Stimulated activated naive CD8-positive, alpha-beta T cell treated with anti-CD3 and anti-CD28 coated beads, Interleukin-15, Interleukin-2, amounts not matched to agents 100 U/mL and 50 U/mL, for 24 hours (primary cell): ENCODE measurements around the gene PES1.
"Not testable (repeated sequence)": the region's sequence is repeated elsewhere in the genome, so short reads cannot be mapped to it uniquely, and the experiment has no call there.

Experiments used
- ATAC-seq: fragments of 150-1000 bp; cut with Tn5 transposase; one replicate; pipeline ENCODE4 v1.10.0; 2021
- DNase-seq: peaks from one replicate; pipeline ENCODE4 v3.0.0; 2021

Gene PES1

DNA sequence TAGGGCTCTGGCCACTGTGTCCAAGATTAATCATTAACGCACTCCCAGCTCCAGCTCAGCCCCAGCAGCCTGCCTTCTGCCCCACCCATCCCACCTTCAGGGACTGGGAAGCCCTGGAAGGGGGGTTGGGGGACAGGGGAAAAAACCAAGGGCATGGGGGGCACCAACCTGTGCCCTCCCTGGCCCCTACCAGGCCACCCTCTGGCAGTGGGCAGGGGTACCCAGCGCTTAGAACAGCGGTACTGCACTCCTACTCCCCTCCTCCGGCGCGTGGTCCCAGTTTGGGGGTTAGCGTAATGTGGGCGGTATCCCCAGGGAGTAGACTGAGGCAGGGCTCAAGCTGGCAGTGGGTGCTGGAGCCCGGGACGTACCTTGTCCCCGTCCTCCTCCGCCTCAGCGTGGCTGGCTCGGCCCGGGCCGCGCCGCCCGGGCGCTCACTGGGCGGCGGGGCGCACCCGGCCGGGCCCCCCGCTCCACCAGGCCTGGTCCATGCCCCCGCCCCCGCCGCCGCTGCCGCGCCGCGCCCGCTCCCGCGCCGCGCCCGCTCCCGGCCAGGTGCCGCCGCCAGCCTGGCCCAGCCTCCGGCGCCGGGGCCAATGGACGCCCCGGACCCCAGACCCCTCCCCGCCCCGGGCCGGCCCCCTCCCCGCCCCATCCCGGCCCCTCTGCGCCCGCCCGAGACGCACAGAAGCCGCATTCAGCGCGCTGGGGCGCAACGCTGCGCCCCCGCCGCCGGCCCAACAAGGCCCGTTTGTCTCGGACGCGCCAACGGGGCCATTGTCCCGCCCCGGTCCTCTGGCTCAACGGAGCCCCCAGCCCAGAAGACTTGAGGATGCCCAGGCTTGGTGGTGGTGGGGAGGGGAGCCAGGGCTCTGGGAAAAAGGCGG is 17.4 kb downstream of the PES1 start, which contains the start of gene GAL3ST1:
TSS of gene GAL3ST1 (minus strand) at position 571 of the 887 bp plus-strand sequence. CDS start 17,273 bp downstream, outside the sequence.
- ATAC-seq = peak; percentile 6
- no peak for DNase-seq

DNA sequence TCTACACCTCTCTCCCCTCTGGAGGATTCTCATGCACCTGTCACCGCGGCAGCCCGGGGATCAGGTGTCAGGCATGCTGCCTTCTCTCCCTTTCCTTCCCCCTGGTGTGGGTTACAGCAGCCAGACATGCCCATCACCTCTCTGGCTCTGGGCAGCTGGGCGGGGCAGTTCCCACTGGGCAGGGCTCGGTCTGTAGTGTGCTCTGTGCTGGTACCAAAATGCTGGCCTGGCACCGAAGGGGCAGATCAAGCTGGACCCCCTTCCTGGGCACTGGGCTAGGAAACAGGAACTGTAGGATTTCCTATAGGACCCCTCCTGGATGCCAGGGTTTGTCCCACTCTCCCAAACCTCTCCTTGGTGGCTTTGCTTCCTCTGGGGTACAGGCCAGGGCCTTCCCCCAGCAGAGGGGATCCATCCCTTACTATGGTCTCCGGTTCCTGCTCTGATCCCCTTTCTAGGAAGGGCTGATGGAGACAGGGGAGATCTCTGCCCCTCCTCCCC is 18.1 kb downstream of the PES1 start:
- DNase-seq = no peak
- no peak for ATAC-seq

DNA sequence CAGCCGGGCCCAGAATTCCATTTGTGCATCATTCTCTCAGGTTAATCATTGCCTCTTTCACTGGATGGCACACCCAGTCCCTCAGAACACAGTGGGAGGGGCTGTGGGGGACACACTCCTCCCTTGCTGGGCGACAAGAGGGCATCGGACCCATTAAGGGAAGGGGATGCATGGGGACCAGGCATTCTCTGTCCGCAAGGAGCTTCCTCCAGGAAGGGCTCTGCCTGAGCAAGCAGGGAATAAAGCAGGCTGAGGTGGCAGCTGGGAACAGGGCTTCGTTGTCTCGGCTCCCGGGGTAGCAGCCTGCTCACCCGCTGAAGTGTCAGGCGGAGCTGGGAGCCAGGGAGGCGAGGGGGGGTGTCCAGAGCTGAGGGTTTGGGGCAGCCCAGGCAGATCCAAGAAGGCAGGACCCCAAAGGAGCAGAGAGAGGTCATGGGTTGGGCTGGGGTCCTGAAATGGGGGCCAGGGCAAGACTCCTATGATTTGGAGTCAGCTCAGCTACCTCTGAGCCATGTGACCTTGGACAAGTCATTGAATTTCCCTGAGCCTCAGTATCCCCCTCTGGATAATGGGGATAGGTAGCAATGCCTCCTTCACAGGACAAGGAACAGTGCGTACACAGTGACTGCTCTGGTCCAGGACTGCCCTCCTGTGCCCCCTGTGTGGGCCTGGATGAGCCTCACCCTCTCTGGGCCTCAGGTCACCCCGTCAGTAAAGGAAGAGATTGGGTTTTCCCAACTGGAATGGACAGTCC is 18.7 kb downstream of the PES1 start:
- no peak for ATAC-seq

DNA sequence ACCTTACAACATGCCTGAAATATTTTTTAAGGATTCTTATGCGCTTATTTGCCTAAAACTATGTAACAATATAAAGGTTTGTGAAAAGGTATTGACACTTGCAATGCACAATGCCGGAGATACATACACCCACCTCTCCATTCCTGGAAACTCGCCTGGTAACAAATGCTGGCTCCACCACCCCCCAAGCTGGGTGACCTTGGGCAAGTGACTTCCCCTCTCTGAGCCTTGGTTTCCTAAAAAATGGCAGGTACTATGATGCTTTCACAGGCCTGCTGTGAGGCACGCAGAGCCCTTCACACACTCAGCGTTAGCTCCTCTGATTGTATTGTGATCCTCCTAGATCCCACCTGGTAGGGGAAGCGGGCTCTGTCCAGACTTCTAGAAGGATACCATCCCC is 19.5 kb downstream of the PES1 start:
- ATAC-seq = no peak
- DNase-seq = no peak

More for the DNA sequence above, 18.7 kb downstream of the PES1 start:
- no peak for DNase-seq

DNA sequence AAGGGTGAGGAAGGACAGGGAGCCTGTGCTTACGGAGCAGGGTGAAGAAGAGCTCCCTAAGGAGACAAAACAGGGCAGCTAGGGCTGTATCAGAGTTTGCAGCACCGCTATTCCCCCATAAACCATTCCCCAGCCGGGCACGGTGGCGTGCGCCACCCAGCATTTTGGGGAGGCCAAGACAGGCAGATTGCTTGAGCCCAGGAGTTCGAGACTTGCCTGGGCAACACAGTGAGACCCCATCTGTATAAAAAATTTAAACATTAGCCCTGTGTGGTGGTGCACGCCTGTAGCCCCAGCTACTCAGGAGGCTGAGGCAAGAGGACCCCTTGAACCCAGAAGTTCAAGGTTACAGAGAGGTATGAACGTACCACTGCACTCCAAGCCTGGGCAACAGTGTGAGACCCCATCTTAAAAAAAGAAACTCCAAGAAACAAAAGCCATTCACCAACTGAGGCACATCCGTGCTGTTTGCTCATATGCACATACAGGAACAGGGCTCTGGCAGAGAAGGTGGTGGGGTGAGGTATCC is 22.0 kb downstream of the PES1 start:
- ATAC-seq (no peak), DNase-seq (no peak)

DNA sequence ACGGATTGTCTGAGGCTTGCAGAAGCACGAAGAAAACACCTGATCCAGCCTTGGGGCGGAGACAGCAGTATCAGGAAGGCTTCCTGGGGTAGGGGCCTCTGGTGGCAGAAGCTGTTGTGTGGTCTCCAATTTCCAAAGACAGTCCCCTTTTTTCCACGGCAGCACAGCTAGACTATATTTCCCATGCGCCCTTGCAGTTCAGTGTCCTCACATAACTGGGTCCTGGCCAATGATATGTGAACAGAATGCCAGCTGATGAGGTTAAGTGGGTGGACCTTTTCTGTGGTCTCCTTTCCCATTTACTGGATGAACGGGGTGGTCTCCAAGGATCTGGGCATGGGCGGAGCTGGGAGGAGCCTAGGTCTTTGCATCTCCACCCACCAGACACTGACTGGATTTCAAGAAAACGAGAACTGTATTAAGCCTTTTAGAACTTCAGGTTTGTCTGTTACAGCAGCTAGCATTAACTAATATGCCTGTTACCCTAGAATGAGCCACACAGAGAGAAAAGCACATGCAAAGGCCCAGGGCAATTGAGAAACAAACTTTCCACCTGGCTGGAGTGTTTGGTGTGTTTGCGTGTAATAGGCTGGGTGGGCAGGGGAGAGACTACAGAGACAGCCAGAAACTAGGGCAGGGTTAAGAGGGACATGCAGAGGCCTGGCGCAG is 23.4 kb downstream of the PES1 start:
- ATAC-seq (no peak), DNase-seq (no peak)

DNA sequence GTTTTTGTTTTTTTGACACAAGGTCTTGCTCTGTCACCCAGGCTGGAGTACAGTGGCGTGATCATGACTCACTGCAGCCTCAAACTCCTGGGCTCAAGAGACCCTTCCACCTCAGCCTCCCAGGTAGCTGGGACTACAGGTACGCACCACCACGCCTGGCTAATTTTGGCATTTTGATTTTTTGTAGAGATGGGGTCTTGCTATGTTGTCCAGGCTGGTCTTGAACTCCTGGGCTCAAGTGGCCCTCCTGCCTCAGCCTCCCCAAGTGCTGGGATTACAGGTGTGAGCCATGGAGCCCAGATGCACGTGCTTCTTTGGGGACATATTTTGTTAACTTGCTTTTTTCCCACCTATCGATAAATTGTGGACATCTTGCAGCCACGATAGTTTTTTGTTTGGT is 24.4 kb downstream of the PES1 start:
- ATAC-seq, DNase-seq: not testable (repeated sequence)

DNA sequence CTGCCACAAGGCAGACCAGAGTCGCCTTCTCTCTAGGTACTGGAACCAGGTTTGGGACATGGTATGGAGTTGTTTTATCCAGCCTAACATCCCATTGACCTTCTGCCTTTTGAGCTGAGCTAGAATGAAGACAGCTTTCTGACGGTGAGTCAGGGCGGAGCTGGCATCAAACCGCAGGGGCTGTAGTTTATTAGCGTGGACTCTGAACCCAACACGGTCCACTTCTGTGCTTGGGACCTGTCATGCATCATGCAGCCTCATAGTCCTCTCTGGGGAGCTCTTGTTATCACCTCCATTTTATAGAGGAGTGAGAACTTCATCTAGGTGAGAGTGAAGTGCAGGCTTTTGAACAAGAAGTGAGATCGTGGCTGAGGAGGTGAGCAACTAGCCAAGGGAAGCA is 25.6 kb downstream of the PES1 start:
- ATAC-seq (no peak), DNase-seq (no peak)

DNA sequence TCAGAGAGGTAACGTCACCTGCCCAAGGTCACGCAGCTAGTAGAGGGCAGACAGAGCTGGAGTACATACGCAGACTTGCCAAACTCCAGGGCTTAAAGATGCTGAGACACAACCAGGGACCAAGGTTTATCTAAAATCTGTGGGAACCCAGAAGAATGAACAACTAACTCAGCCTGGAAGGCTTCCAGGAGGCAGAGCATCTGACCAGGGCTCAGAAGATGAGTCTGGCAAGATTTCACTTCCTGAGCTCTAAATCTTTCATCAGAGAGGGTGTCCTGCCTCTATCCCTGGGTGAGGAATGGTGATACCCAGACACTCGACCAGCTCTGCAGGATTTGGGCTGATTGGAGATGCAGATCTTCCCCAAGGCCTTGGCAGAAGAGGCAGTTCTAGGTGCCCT is 26.4 kb downstream of the PES1 start:
- ATAC-seq (no peak), DNase-seq (no peak)

DNA sequence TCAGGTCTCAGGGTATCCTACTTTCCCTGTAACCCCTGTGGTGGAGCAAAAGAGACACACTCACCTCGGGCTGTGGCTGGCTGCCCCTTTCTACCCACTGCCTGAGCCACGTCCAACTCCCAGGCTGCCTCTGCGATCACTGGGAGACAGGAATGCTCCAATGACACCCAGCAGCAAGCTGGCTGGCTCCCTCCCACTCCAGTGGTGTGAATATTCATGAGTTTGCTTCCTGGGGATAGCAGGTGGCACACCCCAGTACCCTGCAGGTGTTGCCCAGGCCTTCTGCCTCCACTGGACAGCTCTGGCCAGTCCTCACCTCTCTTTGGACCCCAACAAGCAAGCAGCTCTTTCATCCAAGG is 27.0 kb downstream of the PES1 start:
- ATAC-seq (no peak), DNase-seq (no peak)

DNA sequence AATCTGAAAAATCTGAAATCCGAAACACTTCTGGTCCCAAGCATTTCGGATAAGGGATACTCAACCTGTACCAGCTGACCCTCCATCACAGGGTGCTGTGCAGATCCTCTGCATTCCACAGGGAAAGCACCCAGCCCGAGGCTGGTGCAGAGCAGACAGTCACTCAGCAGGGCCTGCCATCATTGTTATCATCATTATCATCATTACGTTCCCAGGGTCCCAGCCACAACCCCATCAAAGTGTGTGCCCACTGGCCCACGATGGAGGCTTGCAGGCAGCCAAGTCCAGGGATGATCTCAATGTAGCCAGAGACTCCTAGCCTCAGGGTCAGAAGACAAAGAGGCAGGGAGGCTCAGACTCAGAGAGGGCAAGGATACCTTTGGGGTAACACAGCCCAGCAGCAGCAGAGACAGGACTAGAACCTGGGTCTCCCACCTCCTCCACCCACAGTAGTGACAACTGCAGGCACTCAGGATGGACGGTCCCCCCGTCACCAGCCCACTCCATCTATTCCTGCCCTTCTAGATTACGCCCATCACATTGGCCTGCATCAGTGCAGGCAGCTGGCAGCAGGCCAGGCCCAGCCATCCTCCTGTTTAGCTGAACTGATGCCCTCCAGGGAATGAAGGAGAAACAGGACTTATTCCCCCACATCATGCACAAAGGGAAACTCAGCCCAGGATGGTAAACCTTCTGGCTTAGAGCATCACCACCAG is 27.5 kb downstream of the PES1 start:
- ATAC-seq (no peak), DNase-seq (no peak)

DNA sequence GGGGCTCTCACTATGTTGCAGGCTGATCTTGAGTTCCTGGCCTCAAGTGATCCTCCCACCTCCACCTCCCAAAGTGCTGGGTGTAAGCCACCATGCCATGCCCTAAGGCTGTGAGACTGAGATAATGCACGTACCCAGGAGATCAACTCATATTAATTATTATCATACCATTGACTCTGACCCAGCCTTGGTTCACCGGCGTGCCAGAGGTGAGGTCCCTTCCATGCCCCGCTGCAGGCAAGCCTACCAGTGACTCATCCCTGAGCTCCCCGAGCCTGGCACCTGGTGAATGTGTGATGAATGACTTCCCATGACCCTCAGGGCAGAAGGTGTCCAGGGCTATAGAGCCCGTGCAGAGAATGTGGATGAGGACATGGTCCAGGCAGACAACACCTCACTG is 29.3 kb downstream of the PES1 start:
- ATAC-seq (no peak), DNase-seq (no peak)

DNA sequence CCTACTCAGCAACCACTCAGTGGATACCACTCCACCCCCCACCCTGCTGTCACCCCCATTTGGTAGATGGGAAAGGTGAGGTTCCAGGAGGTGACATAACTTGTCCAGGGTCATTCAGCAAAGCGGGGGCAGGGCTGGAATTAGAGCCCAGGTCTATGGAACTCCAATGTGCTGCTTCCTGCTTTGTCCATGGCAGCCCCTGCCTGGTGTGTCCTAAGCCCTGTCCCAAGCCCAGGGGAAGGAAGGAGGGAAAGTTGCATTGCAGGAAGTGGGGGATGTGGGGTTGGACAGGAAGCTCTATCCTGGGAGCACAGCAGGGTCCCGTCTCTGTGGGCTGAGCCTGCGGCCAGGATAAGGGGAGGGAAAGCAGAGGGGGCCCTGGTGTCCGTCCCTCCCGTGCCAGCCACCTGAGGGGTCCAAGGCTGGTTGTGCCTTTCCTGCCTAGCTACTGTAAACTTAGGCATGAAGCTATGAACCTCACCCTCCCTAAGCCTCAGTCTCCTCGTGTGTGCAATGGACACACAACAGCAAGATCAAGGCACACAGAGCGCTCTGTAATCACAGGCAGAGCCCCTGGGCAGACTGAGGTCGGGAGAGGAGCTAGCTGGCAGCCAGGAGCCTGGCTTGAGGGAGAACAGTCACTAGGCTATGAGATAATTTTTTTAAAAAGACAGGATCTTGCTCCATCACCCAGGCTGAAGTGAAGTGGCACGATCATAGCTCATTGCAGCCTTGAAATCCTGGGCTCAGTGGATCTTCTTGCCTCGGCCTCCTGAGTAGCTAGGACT is 30.1 kb downstream of the PES1 start:
- DNase-seq = no peak
- ATAC-seq = no peak

DNA sequence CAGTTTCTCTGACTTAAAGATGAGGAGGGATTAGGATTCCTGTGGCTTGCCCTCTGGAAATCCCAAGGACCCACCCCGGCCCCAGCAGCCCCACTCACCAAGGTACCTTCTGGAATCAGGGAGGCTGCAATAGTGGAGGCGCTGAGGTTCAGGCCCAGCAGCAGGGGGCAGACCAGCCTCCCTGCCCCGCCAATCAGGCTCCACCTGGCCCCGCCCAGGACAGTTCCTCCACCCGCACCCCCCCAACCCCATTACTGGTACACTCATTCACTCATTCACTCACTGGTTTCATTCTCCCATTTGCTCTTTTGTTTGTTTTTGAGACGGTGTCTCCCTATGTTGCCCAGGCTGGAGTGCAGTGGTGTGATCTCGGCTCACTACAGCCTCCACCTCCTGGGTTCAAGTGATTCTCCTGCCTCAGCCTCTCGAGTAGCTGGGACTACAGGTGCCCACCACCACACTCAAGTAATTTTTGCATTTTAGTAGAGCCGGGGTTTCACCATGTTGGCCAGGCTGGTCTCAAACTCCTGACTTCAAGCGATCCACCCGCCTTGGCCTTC is 31.0 kb downstream of the PES1 start:
- not testable (repeated sequence) for ATAC-seq
- DNase-seq = peak; percentile 16

DNA sequence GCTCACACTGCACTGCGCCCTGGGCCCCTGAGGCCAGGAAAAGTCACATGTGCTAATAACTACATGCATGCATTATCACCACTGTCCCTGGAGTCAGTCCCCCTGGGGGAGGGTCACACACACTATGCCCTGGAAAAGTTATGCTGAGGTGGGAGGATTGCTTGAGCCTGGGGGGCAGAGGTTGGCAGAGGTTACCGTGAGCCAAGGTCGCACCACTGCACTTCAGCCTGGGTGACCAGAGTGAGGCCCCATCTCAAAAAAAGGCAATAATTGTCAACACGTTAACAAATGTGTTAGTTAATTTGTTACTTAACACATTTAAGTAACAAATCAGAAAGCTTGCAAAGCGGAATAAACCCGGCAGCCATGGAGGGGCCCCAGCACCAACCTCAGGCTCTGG is 31.8 kb downstream of the PES1 start:
- no peak for ATAC-seq
- no peak for DNase-seq

DNA sequence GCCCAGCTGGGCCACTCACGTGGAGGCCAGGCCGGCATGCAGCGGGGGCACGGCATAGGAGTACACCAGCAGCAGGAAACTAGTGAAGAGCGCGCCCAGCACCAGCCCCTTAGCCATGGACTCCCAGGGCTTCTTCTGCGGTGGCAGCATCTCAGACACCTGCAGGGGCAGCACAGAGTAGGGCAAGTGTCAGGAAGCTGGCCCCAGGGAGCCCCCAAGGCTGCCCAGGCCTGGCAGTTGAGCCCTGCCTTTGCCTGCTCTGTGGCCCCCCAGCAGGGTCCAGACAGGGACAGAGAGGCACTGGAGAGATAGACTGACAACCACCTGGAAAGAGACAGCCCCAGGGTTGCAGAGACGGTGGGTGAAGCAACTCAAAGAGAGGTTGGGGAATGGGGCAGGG is 34.5 kb downstream of the PES1 start:
- ATAC-seq = no peak
- no peak for DNase-seq

DNA sequence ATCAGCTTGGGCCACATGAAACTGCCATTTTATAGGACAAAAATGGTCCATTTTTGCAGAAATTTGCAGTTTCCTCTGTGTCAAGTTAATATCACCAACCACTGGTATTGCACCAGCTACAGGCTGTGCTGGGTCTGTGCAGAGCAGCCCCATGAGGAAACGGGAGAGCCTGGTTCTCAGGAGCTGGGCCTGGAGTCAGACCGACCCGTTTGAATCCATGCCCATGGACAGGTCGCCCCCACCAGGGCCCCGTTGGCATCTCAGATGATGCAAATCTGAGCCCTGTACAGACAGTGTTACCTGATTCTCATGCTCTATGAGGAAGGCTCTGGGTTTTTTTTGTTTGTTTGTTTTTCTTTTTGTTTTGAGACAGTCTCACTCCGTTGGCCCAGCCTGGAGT is 35.3 kb downstream of the PES1 start:
- DNase-seq = no peak
- ATAC-seq = no peak

DNA sequence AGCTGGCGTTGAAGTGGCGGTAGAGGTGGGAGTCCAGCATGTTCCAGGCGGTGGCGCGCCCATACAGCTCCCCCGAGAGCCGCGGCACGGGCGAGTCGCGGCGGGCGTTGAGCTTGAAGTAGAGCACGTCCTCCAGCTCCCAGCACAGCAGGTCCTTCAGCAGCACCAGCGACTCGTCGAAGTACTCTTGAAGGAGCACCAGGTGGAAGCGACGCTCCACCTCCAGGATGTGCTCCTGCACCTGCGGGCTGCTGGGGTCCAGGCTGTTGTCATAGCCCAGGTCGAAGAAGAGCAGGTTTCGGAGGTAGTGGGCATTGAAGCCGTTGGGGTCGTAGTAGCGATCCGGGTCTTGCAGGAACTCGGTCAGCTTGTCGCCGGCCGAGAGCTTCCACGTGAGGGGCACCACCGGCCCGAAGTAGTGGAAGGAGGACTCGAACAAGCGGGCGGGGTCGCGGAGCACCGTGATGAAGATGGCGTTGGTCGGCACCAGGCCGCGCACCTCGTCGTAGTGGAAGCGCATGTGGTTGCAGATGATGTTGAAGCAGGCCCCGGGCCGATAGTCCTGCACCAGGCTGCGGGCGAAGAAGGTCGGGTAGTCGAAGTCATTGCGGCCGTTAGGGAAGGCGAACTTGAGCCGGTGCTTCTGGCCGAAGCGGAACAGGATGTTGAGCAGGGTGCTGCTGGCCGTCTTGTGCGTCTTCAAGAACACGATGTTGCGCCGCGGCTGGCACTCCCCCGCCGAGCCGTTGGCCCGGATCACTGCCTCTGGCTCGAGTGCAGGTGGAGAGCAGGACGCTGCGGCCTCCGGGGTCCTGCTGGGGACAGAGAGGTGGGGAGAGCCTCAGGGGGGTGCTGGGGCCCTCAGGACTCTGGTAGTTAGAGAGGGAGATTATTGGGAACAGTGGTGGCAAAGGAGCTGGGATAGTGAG is 36.2 kb downstream of the PES1 start:
- ATAC-seq = no peak
- DNase-seq = no peak

DNA sequence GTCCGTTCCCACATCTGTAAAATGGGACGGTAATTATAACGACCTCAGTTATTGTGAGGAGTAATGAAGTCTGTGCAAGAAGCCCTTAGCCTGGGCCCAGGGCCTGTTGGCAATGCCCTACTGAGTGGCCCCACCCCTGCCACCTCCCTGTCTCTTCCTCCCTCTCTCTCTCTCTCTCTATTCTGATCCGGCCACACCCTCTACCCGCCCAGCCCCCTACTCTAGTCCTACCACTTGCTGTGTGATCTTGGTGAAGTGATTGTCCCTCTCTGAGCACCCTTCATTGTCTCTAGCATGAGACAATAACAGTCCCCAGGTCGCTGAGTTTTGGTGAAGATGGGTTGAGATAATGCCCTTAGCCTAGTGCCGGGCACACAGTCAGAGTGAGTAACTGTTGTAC is 37.7 kb downstream of the PES1 start:
- no peak for DNase-seq
- no peak for ATAC-seq

DNA sequence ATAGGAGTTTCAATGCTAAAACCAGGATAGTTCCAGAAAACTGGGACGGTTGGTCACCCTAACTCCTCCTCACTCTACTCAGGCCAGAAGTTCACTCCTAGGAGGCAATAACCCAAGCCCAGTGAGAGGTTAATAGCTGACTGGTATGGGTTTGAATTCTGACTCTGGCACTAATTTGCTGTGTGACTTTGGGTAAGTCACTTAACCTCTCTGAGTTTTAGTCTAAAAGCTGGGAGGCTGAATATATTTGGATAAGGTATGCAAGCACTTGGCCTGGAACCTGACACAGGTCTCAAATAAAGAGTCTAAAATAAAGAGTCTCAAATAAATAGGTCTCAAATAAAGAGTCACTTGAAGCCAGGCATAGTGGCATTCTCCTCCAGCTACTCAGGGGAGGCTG is 39.0 kb downstream of the PES1 start:
- ATAC-seq (no peak), DNase-seq (no peak)
